ENCODE results near the gene GALT. TPM values are rescaled to one million over a fixed set of nuclear protein-coding genes. Genes with fewer than 3 reads are reported as not detected.

GALT gene
- total and polyA plus RNA-seq, 4 donors = 58.6 to 196 (median 115) TPM

- H3K9me3 ChIP-seq (ENCODE audit: control insufficient read depth in 4 of 4, low read length in 3 of 4) = no peaks in the 10 kb centered on the region
- no peaks in the 10 kb centered on the region for H3K36me3 ChIP-seq (ENCODE audit: control insufficient read depth in 4 of 4, insufficient read depth in 3 of 4, low read depth in 1 of 4, low read length in 3 of 4)
- no peak overlapping the region for H3K9ac ChIP-seq (ENCODE audit: low read depth in 1 of 2, low read length in 2 of 2)
- H3K4me3 ChIP-seq (ENCODE audit: low read depth in 1 of 3, low read length in 3 of 3) = no peak overlapping the region
- H3K27me3 ChIP-seq (ENCODE audit: control insufficient read depth in 4 of 4, insufficient read depth in 4 of 4, low read length in 3 of 4) = no peaks in the 10 kb centered on the region
- H3K4me1 ChIP-seq (ENCODE audit: control insufficient read depth in 4 of 4, insufficient read depth in 4 of 4, low read length in 3 of 4) = peaks cover under 1 to 21% (median 17%) of the 10 kb centered on the region in 4 donors
- DNase-seq (ENCODE audit: low spot score) = no peak
- WGBS = 59% methylated on average over 63 of the region's 63 CpGs
- TF ChIP-seq FOXA1 (IDR thresholded peaks at IDR 0.05) = no peak
- TF ChIP-seq NR2F2 (IDR thresholded peaks at IDR 0.05) = no peak
- TF ChIP-seq ATF3 (IDR thresholded peaks at IDR 0.05) = no peak
- TF ChIP-seq YY1 (IDR thresholded peaks at IDR 0.05) = no peak
- TF ChIP-seq TAF1 (conservative IDR thresholded peaks at IDR 0.05) = no peak
- TF ChIP-seq SP1 (IDR thresholded peaks at IDR 0.05) = no peak
- no peak for TF ChIP-seq FOXA2 (IDR thresholded peaks at IDR 0.05)
- no peak for TF ChIP-seq RXRA (IDR thresholded peaks at IDR 0.05)
- TF ChIP-seq REST (IDR thresholded peaks at IDR 0.05) = no peak
- TF ChIP-seq RAD21 (IDR thresholded peaks at IDR 0.05) = no peak
- TF ChIP-seq GABPA (IDR thresholded peaks at IDR 0.05 in 1 of 2, conservative IDR thresholded peaks at IDR 0.05 in 1 of 2) = no peak
- no peak for TF ChIP-seq JUND (IDR thresholded peaks at IDR 0.05)
- no peak for TF ChIP-seq HNF4A (conservative IDR thresholded peaks at IDR 0.05)
- TF ChIP-seq EGR1 (IDR thresholded peaks at IDR 0.05; ENCODE audit: low read depth in 2 of 2) = no peak
- no peak for TF ChIP-seq ZBTB33 (IDR thresholded peaks at IDR 0.05)
- no peak for TF ChIP-seq MAX (IDR thresholded peaks at IDR 0.05)
- TF ChIP-seq CTCF (IDR thresholded peaks at IDR 0.05; ENCODE audit: low read depth, low read length, missing input control) = no peak
- TF ChIP-seq HNF4G (IDR thresholded peaks at IDR 0.05) = no peak
- no peak overlapping the region for H3K27ac ChIP-seq (ENCODE audit: low read depth in 1 of 2, low read length in 2 of 2)
Measured at GRCh38 chr9:34623374-34624235, 22.9 kb upstream of the GALT start.

Measured in liver (tissue), 9 donors.